ENCODE results near the gene KRTAP8-1.

The KRTAP8-1 gene

DNA sequence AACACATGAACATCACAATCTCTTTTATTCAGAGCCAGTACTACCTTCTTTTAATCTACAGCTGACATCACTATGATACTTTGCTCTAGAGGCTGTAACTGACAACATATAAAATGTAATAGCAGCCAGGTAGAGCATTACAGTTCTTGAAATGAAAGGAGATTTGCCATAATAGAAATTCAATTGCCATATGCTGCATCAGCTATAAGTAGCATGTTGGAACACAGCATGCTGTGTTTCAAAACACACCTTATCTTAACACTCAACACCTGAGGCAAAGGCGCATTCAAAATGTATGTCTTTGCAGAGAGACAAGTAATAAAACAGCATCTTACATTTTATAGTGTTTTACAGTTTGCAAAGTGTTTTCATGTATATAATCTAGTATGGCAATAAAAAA lies 33.8 kb downstream of the KRTAP8-1 start:
- TF ChIP-seq TAF1 (IDR thresholded peaks at IDR 0.05; ENCODE audit: low read depth), result no peak
- no peak for TF ChIP-seq YY1 (IDR thresholded peaks at IDR 0.05; ENCODE audit: low read depth)
- TF ChIP-seq, protein P1, sequence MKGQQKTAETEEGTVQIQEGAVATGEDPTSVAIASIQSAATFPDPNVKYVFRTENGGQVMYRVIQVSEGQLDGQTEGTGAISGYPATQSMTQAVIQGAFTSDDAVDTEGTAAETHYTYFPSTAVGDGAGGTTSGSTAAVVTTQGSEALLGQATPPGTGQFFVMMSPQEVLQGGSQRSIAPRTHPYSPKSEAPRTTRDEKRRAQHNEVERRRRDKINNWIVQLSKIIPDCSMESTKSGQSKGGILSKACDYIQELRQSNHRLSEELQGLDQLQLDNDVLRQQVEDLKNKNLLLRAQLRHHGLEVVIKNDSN (IDR thresholded peaks at IDR 0.05), result no peak
- no peak for TF ChIP-seq ZBTB7A (IDR thresholded peaks at IDR 0.05; ENCODE audit: low read depth)
- no peak for TF ChIP-seq CEBPB (IDR thresholded peaks at IDR 0.05)
- no peak for TF ChIP-seq TEAD4 (IDR thresholded peaks at IDR 0.05)

DNA sequence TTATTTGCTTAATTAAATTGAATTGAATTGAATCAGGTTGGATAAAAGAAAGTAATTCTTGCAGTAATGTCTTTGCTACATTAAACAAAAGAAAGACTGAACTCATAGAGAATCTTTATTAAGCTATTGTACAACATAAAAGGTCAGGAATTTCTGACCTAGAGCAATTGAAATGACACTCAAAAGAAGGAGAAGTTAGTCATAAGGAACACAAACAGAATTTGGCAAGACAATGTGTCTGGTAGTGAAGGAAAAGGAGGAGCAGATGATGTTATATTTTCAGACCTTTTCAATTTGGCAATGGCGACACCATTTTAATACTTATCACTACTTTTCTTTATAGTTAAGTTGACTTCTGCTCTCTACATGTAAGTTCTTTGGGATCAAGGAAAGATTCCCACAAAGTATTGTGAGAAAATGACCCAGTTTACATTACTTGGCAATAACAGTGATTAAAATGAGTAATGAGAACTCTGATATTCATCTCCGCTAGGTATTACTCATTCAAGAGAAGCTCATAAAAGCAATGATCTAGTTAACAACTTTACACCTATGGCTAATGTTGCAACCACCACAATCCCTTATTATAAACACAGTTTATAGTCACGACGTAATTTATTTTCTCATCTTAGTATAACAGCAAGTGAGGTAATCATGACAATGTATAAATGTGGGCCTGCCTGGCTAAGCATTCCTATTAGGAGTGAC lies 43.2 kb downstream of the KRTAP8-1 start:
- TF ChIP-seq EP300 (IDR thresholded peaks at IDR 0.05; ENCODE audit: borderline replicate concordance) (no peak), FOXM1 (IDR thresholded peaks at IDR 0.05; ENCODE audit: borderline replicate concordance, low read depth) (no peak), ZBTB7A (IDR thresholded peaks at IDR 0.05; ENCODE audit: low read depth) (no peak), TCF12 (IDR thresholded peaks at IDR 0.05; ENCODE audit: low read depth) (no peak), TEAD4 (IDR thresholded peaks at IDR 0.05) (no peak), CREB1 (IDR thresholded peaks at IDR 0.05; ENCODE audit: low read depth) (no peak), NFIC (IDR thresholded peaks at IDR 0.05) (no peak), TAF1 (IDR thresholded peaks at IDR 0.05; ENCODE audit: low read depth) (no peak), CEBPB (IDR thresholded peaks at IDR 0.05) (no peak), EGR1 (IDR thresholded peaks at IDR 0.05) (no peak), RAD21 (IDR thresholded peaks at IDR 0.05; ENCODE audit: low read depth) (no peak), YY1 (IDR thresholded peaks at IDR 0.05; ENCODE audit: low read depth) (no peak)
- TF ChIP-seq, protein P2, sequence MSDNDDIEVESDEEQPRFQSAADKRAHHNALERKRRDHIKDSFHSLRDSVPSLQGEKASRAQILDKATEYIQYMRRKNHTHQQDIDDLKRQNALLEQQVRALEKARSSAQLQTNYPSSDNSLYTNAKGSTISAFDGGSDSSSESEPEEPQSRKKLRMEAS (IDR thresholded peaks at IDR 0.05), result no peak
- TF ChIP-seq, protein P3, sequence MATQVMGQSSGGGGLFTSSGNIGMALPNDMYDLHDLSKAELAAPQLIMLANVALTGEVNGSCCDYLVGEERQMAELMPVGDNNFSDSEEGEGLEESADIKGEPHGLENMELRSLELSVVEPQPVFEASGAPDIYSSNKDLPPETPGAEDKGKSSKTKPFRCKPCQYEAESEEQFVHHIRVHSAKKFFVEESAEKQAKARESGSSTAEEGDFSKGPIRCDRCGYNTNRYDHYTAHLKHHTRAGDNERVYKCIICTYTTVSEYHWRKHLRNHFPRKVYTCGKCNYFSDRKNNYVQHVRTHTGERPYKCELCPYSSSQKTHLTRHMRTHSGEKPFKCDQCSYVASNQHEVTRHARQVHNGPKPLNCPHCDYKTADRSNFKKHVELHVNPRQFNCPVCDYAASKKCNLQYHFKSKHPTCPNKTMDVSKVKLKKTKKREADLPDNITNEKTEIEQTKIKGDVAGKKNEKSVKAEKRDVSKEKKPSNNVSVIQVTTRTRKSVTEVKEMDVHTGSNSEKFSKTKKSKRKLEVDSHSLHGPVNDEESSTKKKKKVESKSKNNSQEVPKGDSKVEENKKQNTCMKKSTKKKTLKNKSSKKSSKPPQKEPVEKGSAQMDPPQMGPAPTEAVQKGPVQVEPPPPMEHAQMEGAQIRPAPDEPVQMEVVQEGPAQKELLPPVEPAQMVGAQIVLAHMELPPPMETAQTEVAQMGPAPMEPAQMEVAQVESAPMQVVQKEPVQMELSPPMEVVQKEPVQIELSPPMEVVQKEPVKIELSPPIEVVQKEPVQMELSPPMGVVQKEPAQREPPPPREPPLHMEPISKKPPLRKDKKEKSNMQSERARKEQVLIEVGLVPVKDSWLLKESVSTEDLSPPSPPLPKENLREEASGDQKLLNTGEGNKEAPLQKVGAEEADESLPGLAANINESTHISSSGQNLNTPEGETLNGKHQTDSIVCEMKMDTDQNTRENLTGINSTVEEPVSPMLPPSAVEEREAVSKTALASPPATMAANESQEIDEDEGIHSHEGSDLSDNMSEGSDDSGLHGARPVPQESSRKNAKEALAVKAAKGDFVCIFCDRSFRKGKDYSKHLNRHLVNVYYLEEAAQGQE (IDR thresholded peaks at IDR 0.05; ENCODE audit: low read depth), result no peak
- TF ChIP-seq, protein P1 (IDR thresholded peaks at IDR 0.05), result no peak

Measured in Ishikawa (cell line).